OCI-LY7 (cell line): Measurements from ENCODE around the gene MSH3. TPM values are rescaled to one million over a fixed set of nuclear protein-coding genes. Genes with fewer than 3 reads are reported as not detected.

Experiments
- BruUV-seq: library from RNA; stranded (reverse); fragments of 400-500 nt; replicated peaks from 2 replicates; lab custom pipeline; 2021; lab: Mats Ljungman, UMichigan
- CTCF ChIA-PET: fragments of 300-600 bp; sonication (Branson Sonifier 250); formaldehyde crosslinking; loops from one replicate; lab custom pipeline; 2022; ENCODE audit warnings: antibody characterized with exemption; ENCODE audit not compliant: unreplicated experiment; lab: Charles Lee
- POLR2A ChIA-PET: fragments of 300-600 bp; sonication (Branson Sonifier 250); formaldehyde crosslinking; loops from one replicate; lab custom pipeline; 2022; ENCODE audit warnings: antibody characterized with exemption; lab: Charles Lee
- DNase-seq: peaks from one replicate; pipeline ENCODE4 v3.0.0-alpha.2; 2015; ENCODE audit warnings: low spot score
- H2AFZ ChIP-seq: fragments of 200-600 bp; sonication (generic), shearing (Covaris generic); 2 replicates; pipeline ENCODE4 v1.6.1; 2014; ENCODE audit warnings: mild to moderate bottlenecking, antibody characterized with exemption, low read length, moderate library complexity
- H3K27ac ChIP-seq: fragments of 200-600 bp; sonication (generic); 2 replicates; pipeline ENCODE4 v1.5.1; 2014; ENCODE audit warnings: mixed run types, low read depth, mild to moderate bottlenecking, moderate library complexity, low read length, inconsistent platforms; ENCODE audit not compliant: poor library complexity, severe bottlenecking
- H3K36me3 ChIP-seq: fragments of 200-600 bp; sonication (generic); 2 replicates; pipeline ENCODE4 v1.6.1; 2014; ENCODE audit warnings: mild to moderate bottlenecking, antibody characterized with exemption, low read length, moderate library complexity, mixed read lengths; ENCODE audit not compliant: insufficient read depth
- H3K4me1 ChIP-seq: fragments of 200-600 bp; sonication (generic); 2 replicates; pipeline ENCODE4 v1.5.1; 2014; ENCODE audit warnings: mild to moderate bottlenecking, low read length; ENCODE audit not compliant: insufficient read depth, poor library complexity, severe bottlenecking
- H3K4me2 ChIP-seq: fragments of 200-600 bp; sonication (generic); 2 replicates; pipeline ENCODE4 v1.6.1; 2014; ENCODE audit warnings: mild to moderate bottlenecking, low read length
- H3K4me3 ChIP-seq: fragments of 200-600 bp; sonication (generic); 2 replicates; pipeline ENCODE4 v1.5.1; 2014; ENCODE audit warnings: mild to moderate bottlenecking, low read depth, low read length; ENCODE audit not compliant: poor library complexity, severe bottlenecking
- H3K79me2 ChIP-seq: fragments of 200-600 bp; sonication (generic); 2 replicates; pipeline ENCODE4 v1.6.1; 2016; ENCODE audit warnings: low read depth, mild to moderate bottlenecking, low read length, moderate library complexity, mixed read lengths; ENCODE audit not compliant: insufficient read depth
- H3K9me2 ChIP-seq: fragments of 200-600 bp; sonication (generic); 2 replicates; pipeline ENCODE4 v1.6.1; 2016; ENCODE audit warnings: mild to moderate bottlenecking, low read length, mixed read lengths; ENCODE audit not compliant: insufficient read depth
- H3K9me3 ChIP-seq: fragments of 200-600 bp; sonication (generic); 2 replicates; pipeline ENCODE4 v1.6.1; 2014; ENCODE audit warnings: mild to moderate bottlenecking, mixed run types, low read length, mixed read lengths
- H4K20me1 ChIP-seq: fragments of 200-600 bp; sonication (generic); 2 replicates; pipeline ENCODE4 v1.6.1; 2014; ENCODE audit warnings: mild to moderate bottlenecking, antibody characterized with exemption, low read length, moderate library complexity, mixed read lengths; ENCODE audit not compliant: insufficient read depth
- CTCF ChIP-seq: fragments of 200-600 bp; sonication (generic); conservative IDR thresholded peaks from 2 replicates; pipeline ENCODE4 v1.5.1; 2014; ENCODE audit warnings: mild to moderate bottlenecking, antibody characterized with exemption, low read length, moderate library complexity, mixed read lengths
- EZH2phosphoT487 ChIP-seq: fragments of 200-600 bp; sonication (generic); IDR thresholded peaks from 2 replicates; pipeline ENCODE4 v1.6.1; 2018; ENCODE audit warnings: low read depth, borderline replicate concordance, mild to moderate bottlenecking, mixed run types, antibody characterized with exemption, low read length, moderate library complexity, mixed read lengths
- intact Hi-C: fragments of 100-400 bp; cut with micrococcal nuclease; formaldehyde crosslinking; loops from one replicate; pipeline ENCODE4 v1.10.0; 2022; ENCODE audit not compliant: unreplicated experiment
- total RNA-seq, 2 experiments: library from RNA; depleted of rRNA in 1 of 2; stranded (reverse); fragments of >200 nt in 1 of 2; shearing (Covaris generic) in 1 of 2; gene quantifications; 2 replicates each; pipeline ENCODE4 v1.2.3, GENCODE V29; 2014 to 2022

MSH3 gene
- total RNA-seq, 2 experiments from 2014 or later, result 15.4 to 28.3 TPM

GRCh38 chr5:80860924-80861613 is 206.6 kb downstream of the MSH3 start:
- ChIA-PET POLR2A (no interaction called here), CTCF (no interaction called here)
- no peak overlapping the region for H2AFZ ChIP-seq
- no peak overlapping the region for H3K4me3 ChIP-seq
- no peaks in the 10 kb centered on the region for H3K4me1 ChIP-seq
- TF ChIP-seq EZH2phosphoT487 (no peak), CTCF (no peak)
- H4K20me1 ChIP-seq, result no peaks in the 10 kb centered on the region
- H3K79me2 ChIP-seq, result no peaks in the 10 kb centered on the region
- no TSS peak for BruUV-seq
- intact Hi-C loops, result no loop called here
- H3K9me3 ChIP-seq, result no peaks in the 10 kb centered on the region
- H3K9me2 ChIP-seq, result no peaks in the 10 kb centered on the region
- DNase-seq, result no peak
- no peak overlapping the region for H3K27ac ChIP-seq
- H3K36me3 ChIP-seq, result peaks cover 51% of the 10 kb centered on the region
- H3K4me2 ChIP-seq, result no peak overlapping the region

GRCh38 chr5:80863708-80864107 is 209.3 kb downstream of the MSH3 start:
- intact Hi-C loops, result no loop called here
- Histone ChIP-seq H2AFZ (no peak overlapping the region), H3K4me1 (no peaks in the 10 kb centered on the region), H3K4me3 (no peak overlapping the region), H3K9me2 (no peaks in the 10 kb centered on the region), H3K27ac (no peak overlapping the region), H3K9me3 (no peaks in the 10 kb centered on the region), H4K20me1 (no peaks in the 10 kb centered on the region), H3K4me2 (no peak overlapping the region), H3K36me3 (peaks cover 53% of the 10 kb centered on the region), H3K79me2 (no peaks in the 10 kb centered on the region)
- ChIA-PET POLR2A (no interaction called here), CTCF (no interaction called here)
- DNase-seq, result no peak
- no TSS peak for BruUV-seq
- TF ChIP-seq EZH2phosphoT487 (no peak), CTCF (no peak)

- ChIA-PET CTCF (no interaction called here), POLR2A (no interaction called here)
- intact Hi-C loops, result no loop called here
- H3K79me2 ChIP-seq, result no peaks in the 10 kb centered on the region
- H3K4me1 ChIP-seq, result no peaks in the 10 kb centered on the region
- DNase-seq, result no peak
- TF ChIP-seq EZH2phosphoT487 (no peak), CTCF (no peak)
- no peak overlapping the region for H3K4me3 ChIP-seq
- no TSS peak for BruUV-seq
- peaks cover 57% of the 10 kb centered on the region for H3K36me3 ChIP-seq
- H2AFZ ChIP-seq, result no peak overlapping the region
- H3K27ac ChIP-seq, result no peak overlapping the region
- no peaks in the 10 kb centered on the region for H4K20me1 ChIP-seq
- H3K9me3 ChIP-seq, result no peaks in the 10 kb centered on the region
- no peak overlapping the region for H3K4me2 ChIP-seq
- no peaks in the 10 kb centered on the region for H3K9me2 ChIP-seq
Observed at GRCh38 chr5:80864109-80864508, 209.7 kb downstream of the MSH3 start.
